H1 (cell line): ENCODE measurements around the gene ZNF277. TPM values are rescaled to one million over a fixed set of nuclear protein-coding genes. Genes with fewer than 3 reads are reported as not detected.

Experiments
- CTCF ChIA-PET: fragments of 300-600 bp; sonication (Branson Sonifier 250); formaldehyde crosslinking; loops from one replicate; lab custom pipeline; 2021; ENCODE audit not compliant: partially characterized antibody; lab: Charles Lee
- POLR2A ChIA-PET: fragments of 300-600 bp; sonication (Branson Sonifier 250); formaldehyde crosslinking; loops from one replicate; lab custom pipeline; 2021; ENCODE audit warnings: inconsistent platforms; ENCODE audit not compliant: partially characterized antibody; lab: Charles Lee
- DNase-seq, 2 experiments: peaks; one replicate each; pipeline versions ENCODE4 v3.0.0 to v3.0.0-alpha.2; 2010 to 2022; ENCODE audit warnings: low spot score in 2 of 2, low read depth in 1 of 2, mixed read lengths in 1 of 2
- FAIRE-seq: peaks from 2 replicates; lab custom pipeline; 2011; peaks lifted over from hg19 to GRCh38; lab: Jason Lieb, UNC
- H2AFZ ChIP-seq: 2 replicates; pipeline ENCODE4 v1.8.1; 2012; ENCODE audit warnings: low read length, inconsistent platforms
- H2AK5ac ChIP-seq: 2 replicates; pipeline ENCODE4 v1.6.1; 2013; ENCODE audit warnings: low read depth, low read length
- H2BK120ac ChIP-seq: replicated peaks from 2 replicates; pipeline ENCODE3; 2013; ENCODE audit warnings: low read depth, low read length, inconsistent platforms
- H2BK12ac ChIP-seq: 2 replicates; pipeline ENCODE4 v1.6.1; 2013; ENCODE audit warnings: low read depth, low read length
- H2BK15ac ChIP-seq: 2 replicates; pipeline ENCODE4 v1.6.1; 2013; ENCODE audit warnings: low read length
- H2BK20ac ChIP-seq: 2 replicates; pipeline ENCODE4 v1.6.1; 2013; ENCODE audit warnings: low read length
- H2BK5ac ChIP-seq: 2 replicates; pipeline ENCODE4 v1.6.1; 2013; ENCODE audit warnings: low read depth, low read length
- H3K14ac ChIP-seq: 2 replicates; pipeline ENCODE4 v1.6.1; 2013; ENCODE audit warnings: inconsistent platforms; ENCODE audit not compliant: insufficient read length
- H3K18ac ChIP-seq: 2 replicates; pipeline ENCODE4 v1.6.1; 2013; ENCODE audit warnings: low read length; ENCODE audit errors: extremely low read depth
- H3K23ac ChIP-seq: 2 replicates; pipeline ENCODE4 v1.6.1; 2013; ENCODE audit warnings: inconsistent platforms; ENCODE audit not compliant: insufficient read length
- H3K23me2 ChIP-seq: 2 replicates; pipeline ENCODE4 v1.6.1; 2013; ENCODE audit warnings: low read depth, low read length
- H3K27ac ChIP-seq: 2 replicates; pipeline ENCODE4 v1.6.1; 2011; ENCODE audit warnings: low read depth, low read length, inconsistent platforms
- H3K27me3 ChIP-seq, 4 experiments: replicated peaks in 1 of 4; 1 replicate in 1 of 4; 2 replicates in 3 of 4; pipeline versions ENCODE4 v1.6.1 to v1.8.1; 2011 to 2013; ENCODE audit warnings: low read length in 3 of 4, mild to moderate bottlenecking in 3 of 4, inconsistent platforms in 2 of 4, mixed read lengths in 2 of 4, moderate library complexity in 1 of 4; ENCODE audit not compliant: control insufficient read depth in 3 of 4, insufficient read depth in 3 of 4; ENCODE audit errors: extremely low read depth in 1 of 4
- H3K36me3 ChIP-seq, 4 experiments: 2 replicates each; pipeline versions ENCODE4 v1.6.1 to v1.8.1; 2011 to 2013; ENCODE audit warnings: mild to moderate bottlenecking in 4 of 4, low read length in 3 of 4, moderate library complexity in 2 of 4, control low read depth in 1 of 4, inconsistent platforms in 1 of 4; ENCODE audit not compliant: insufficient read depth in 4 of 4, control insufficient read depth in 2 of 4
- H3K4ac ChIP-seq: replicated peaks from 2 replicates; pipeline ENCODE3; 2013; ENCODE audit warnings: low read length, low read depth, mixed read lengths, inconsistent platforms; ENCODE audit not compliant: insufficient read length
- H3K4me1 ChIP-seq, 4 experiments: replicated peaks in 1 of 4; 1 replicate in 1 of 4; 2 replicates in 3 of 4; pipeline versions ENCODE4 v1.6.1 to v1.8.1; 2011 to 2013; ENCODE audit warnings: low read length in 3 of 4, inconsistent platforms in 2 of 4, mixed read lengths in 1 of 4; ENCODE audit not compliant: insufficient read depth in 4 of 4, control insufficient read depth in 3 of 4
- H3K4me2 ChIP-seq, 2 experiments: 2 replicates each; pipeline versions ENCODE4 v1.6.1 to v1.8.1; 2011 to 2013; ENCODE audit warnings: low read depth in 2 of 2, low read length in 2 of 2, control low read depth in 1 of 2, inconsistent platforms in 1 of 2, mild to moderate bottlenecking in 1 of 2; ENCODE audit not compliant: insufficient read depth in 1 of 2
- H3K4me3 ChIP-seq, 4 experiments: fragments of 200-600, 300-600 bp in 1 of 4; sonication (generic), shearing (Covaris generic), sonication (Bioruptor Twin) in 1 of 4; 2 replicates each; pipeline versions ENCODE4 v1.5.1 to v1.8.1; 2011 to 2016; ENCODE audit warnings: low read length in 4 of 4, low read depth in 3 of 4, control low read depth in 2 of 4, inconsistent platforms in 2 of 4, mild to moderate bottlenecking in 2 of 4, mixed read lengths in 1 of 4, moderate library complexity in 1 of 4; ENCODE audit not compliant: insufficient read depth in 2 of 4; ENCODE audit errors: extremely low read depth in 1 of 4
- H3K56ac ChIP-seq: replicated peaks from 2 replicates; pipeline ENCODE3; 2013; ENCODE audit warnings: low read depth, mild to moderate bottlenecking, mixed read lengths, low read length, inconsistent platforms; ENCODE audit not compliant: insufficient read length
- H3K79me1 ChIP-seq: 2 replicates; pipeline ENCODE4 v1.6.1; 2013; ENCODE audit warnings: low read depth, low read length, control low read depth
- H3K79me2 ChIP-seq, 2 experiments: 2 replicates each; pipeline versions ENCODE4 v1.6.1 to v1.8.1; 2012 to 2013; ENCODE audit warnings: low read length in 2 of 2, mild to moderate bottlenecking in 2 of 2, inconsistent platforms in 1 of 2; ENCODE audit not compliant: insufficient read depth in 2 of 2, control insufficient read depth in 1 of 2
- H3K9ac ChIP-seq, 4 experiments: replicated peaks in 1 of 4; 1 replicate in 1 of 4; 2 replicates in 3 of 4; pipeline versions ENCODE4 v1.6.1 to v1.8.1; 2011 to 2013; ENCODE audit warnings: low read depth in 3 of 4, low read length in 3 of 4, control low read depth in 2 of 4, mild to moderate bottlenecking in 2 of 4, moderate library complexity in 2 of 4, inconsistent platforms in 1 of 4; ENCODE audit errors: extremely low read depth in 1 of 4
- H3K9me3 ChIP-seq, 2 experiments: 2 replicates each; pipeline versions ENCODE4 v1.6.1 to v1.8.1; 2012 to 2013; ENCODE audit warnings: mild to moderate bottlenecking in 2 of 2, moderate library complexity in 2 of 2, control low read depth in 1 of 2, inconsistent platforms in 1 of 2, low read depth in 1 of 2, low read length in 1 of 2, mixed read lengths in 1 of 2; ENCODE audit not compliant: insufficient read depth in 2 of 2
- H4K20me1 ChIP-seq, 2 experiments: replicated peaks in 1 of 2; 2 replicates each; pipeline versions ENCODE3 to v1.8.1; 2011 to 2013; ENCODE audit warnings: inconsistent platforms in 2 of 2, low read length in 2 of 2, mild to moderate bottlenecking in 1 of 2; ENCODE audit not compliant: insufficient read depth in 2 of 2, control insufficient read depth in 1 of 2
- H4K5ac ChIP-seq: 2 replicates; pipeline ENCODE4 v1.6.1; 2013; ENCODE audit warnings: low read length, low read depth, mixed read lengths, inconsistent platforms; ENCODE audit not compliant: insufficient read length
- H4K8ac ChIP-seq: 2 replicates; pipeline ENCODE4 v1.8.0; 2013; ENCODE audit warnings: mild to moderate bottlenecking, moderate library complexity, low read length, inconsistent platforms; ENCODE audit not compliant: insufficient read depth; ENCODE audit errors: extremely low read depth
- H4K91ac ChIP-seq: replicated peaks from 2 replicates; pipeline ENCODE3; 2013; ENCODE audit warnings: low read length, mixed read lengths, inconsistent platforms; ENCODE audit not compliant: insufficient read length
- CEBPB ChIP-seq: IDR thresholded peaks from 2 replicates; pipeline ENCODE4 v1.6.1; 2012; ENCODE audit warnings: low read depth, low read length
- HDAC2 ChIP-seq, 2 experiments: fragments of 300-600 bp in 1 of 2; sonication (generic) in 1 of 2; IDR thresholded peaks; 2 replicates each; pipeline ENCODE4 v1.6.1; 2011 to 2012; ENCODE audit warnings: low read depth in 2 of 2, low read length in 2 of 2, mild to moderate bottlenecking in 2 of 2, moderate library complexity in 2 of 2, borderline replicate concordance in 1 of 2, inconsistent platforms in 1 of 2
- SIRT6 ChIP-seq: IDR thresholded peaks from one replicate; pipeline ENCODE4 v1.7.1; 2012; ENCODE audit warnings: low read length, inconsistent platforms
- WGBS, 2 experiments: shearing (Covaris generic) in 1 of 2; methylation state at CpG; one replicate each; pipeline versions ENCODE4 v1.1.6 to v1.1.7; 2013 to 2015; ENCODE audit warnings: low lambda C conversion rate in 2 of 2, mixed read lengths in 2 of 2, inconsistent platforms in 1 of 2, low coverage in 1 of 2, missing lambda C conversion rate in 1 of 2; ENCODE audit not compliant: insufficient replicate concordance in 2 of 2, insufficient coverage in 1 of 2, insufficient read length in 1 of 2; ENCODE audit errors: extremely low coverage in 1 of 2, missing lambda C conversion rate in 1 of 2; 5-methylcytosine and 5-hydroxymethylcytosine counted together
- polyA plus RNA-seq, 7 experiments: library from polyadenylated mRNA; depleted of rRNA in 3 of 7; stranded (reverse) in 5 of 7; unstranded in 2 of 7; fragments of >200 nt in 5 of 7; fragments of 200-250 nt in 2 of 7; gene quantifications; 1 replicate in 5 of 7; 2 replicates in 1 of 7; 4 replicates in 1 of 7; pipeline versions ENCODE4 v1.2.1 to v1.2.3, GENCODE V29; 2011 to 2013; ENCODE audit warnings: missing spikeins in 2 of 7, mixed read lengths in 2 of 7
- total RNA-seq: library from RNA; stranded (reverse); fragmentation: NEBNext Ultra II Directional; extraction: Animal tissue kit (Norgen Biotek cat#: 25700); gene quantifications from 2 replicates; pipeline ENCODE4 v1.2.1, GENCODE V29; 2021

The ZNF277 gene
- total and polyA plus RNA-seq, 2 of the 8 experiments (the other 6 are each of a cell fraction or from before 2014, with no cell fraction given), result 5.1 to 21.7 TPM

GRCh38 chr7:112262855-112263487 lies 56.5 kb downstream of the ZNF277 start:
- no peaks in the 10 kb centered on the region for H3K36me3 ChIP-seq
- H3K23me2 ChIP-seq, result no peaks in the 10 kb centered on the region
- H4K8ac ChIP-seq, result no peak overlapping the region
- peaks cover 0 to 12% of the 10 kb centered on the region in 2 experiments; a peak in 2 of 4 replicates for H3K79me2 ChIP-seq
- no peak for DNase-seq
- H3K27ac ChIP-seq, result no peak overlapping the region
- H2BK120ac ChIP-seq, result no peak overlapping the region
- no peaks in the 10 kb centered on the region for H3K79me1 ChIP-seq
- H3K4me3 ChIP-seq, result no peak overlapping the region
- H3K14ac ChIP-seq, result no peak overlapping the region
- no peak overlapping the region for H3K9ac ChIP-seq
- no peak overlapping the region for H2BK15ac ChIP-seq
- no peaks in the 10 kb centered on the region for H3K27me3 ChIP-seq
- no peak overlapping the region for H3K4me2 ChIP-seq
- peaks cover 0 to 6% (median 2%) of the 10 kb centered on the region in 4 experiments; a peak in 4 of 7 replicates for H3K4me1 ChIP-seq
- no peak overlapping the region for H4K5ac ChIP-seq
- H3K23ac ChIP-seq, result no peak overlapping the region
- H2BK20ac ChIP-seq, result no peak overlapping the region
- H4K91ac ChIP-seq, result no peak overlapping the region
- no peak overlapping the region for H2BK5ac ChIP-seq
- H3K56ac ChIP-seq, result no peak overlapping the region
- ChIA-PET CTCF (no interaction called here), POLR2A (no interaction called here)
- no peak overlapping the region for H2AFZ ChIP-seq
- H3K18ac ChIP-seq, result no peak overlapping the region
- no peak overlapping the region for H2BK12ac ChIP-seq
- H2AK5ac ChIP-seq, result no peak overlapping the region
- no peak overlapping the region for H3K4ac ChIP-seq
- 100% methylated on average over 2 of the region's 2 CpGs; no CpG with 5 or more reads in 1 of the 2 experiments for WGBS, 2 experiments
- FAIRE-seq, result no peak
- H4K20me1 ChIP-seq, result no peaks in the 10 kb centered on the region
- no peaks in the 10 kb centered on the region for H3K9me3 ChIP-seq
- TF ChIP-seq CEBPB (no peak), HDAC2 (IDR thresholded peaks at IDR 0.05; ENCODE audit: borderline replicate concordance in 1 of 2, low read depth in 2 of 2, low read length in 2 of 2) (no peak), SIRT6 (no peak)
